SK-N-SH treated with all-trans-retinoic acid at 6 μM for 48 hours (cell line): ENCODE results near the gene PSMD6.

Experiments used
- ATAC-seq: fragments of 200-7000 bp; cut with Tn5 transposase; 3 replicates; pipeline ENCODE4 v1.9.1; 2020; ENCODE audit warnings: mild to moderate bottlenecking, moderate library complexity
- ARNTL ChIP-seq: fragments of 450-650 bp; formaldehyde crosslinking; IDR thresholded peaks from 2 replicates; pipeline ENCODE4 v1.5.0; 2020; ENCODE audit warnings: low read depth, mild to moderate bottlenecking, moderate library complexity, borderline replicate concordance
- BACH2 ChIP-seq: fragments of 250-450 bp; sonication (Bioruptor Pico); IDR thresholded peaks from 2 replicates; pipeline ENCODE4 v1.9.0; 2021; ENCODE audit warnings: mild to moderate bottlenecking, borderline replicate concordance
- CSDC2 ChIP-seq: fragments of 250-450 bp; sonication (Bioruptor Pico); IDR thresholded peaks from 2 replicates; pipeline ENCODE4 v1.5.0; 2020; ENCODE audit warnings: mild to moderate bottlenecking, moderate library complexity
- ESRRG ChIP-seq: fragments of 250-450 bp; sonication (Bioruptor Pico); IDR thresholded peaks from 2 replicates; pipeline ENCODE4 v1.6.1; 2021; ENCODE audit warnings: mild to moderate bottlenecking
- GLIS3 ChIP-seq: fragments of 250-450 bp; sonication (Bioruptor Pico); IDR thresholded peaks from 2 replicates; pipeline ENCODE4 v1.5.0; 2020; ENCODE audit warnings: mild to moderate bottlenecking, moderate library complexity
- ISL1 ChIP-seq: fragments of 250-450 bp; sonication (Bioruptor Pico); IDR thresholded peaks from 2 replicates; pipeline ENCODE4 v2.1.2; 2022; ENCODE audit warnings: mild to moderate bottlenecking, moderate library complexity
- OSR1 ChIP-seq: fragments of 250-450 bp; sonication (Bioruptor Pico); IDR thresholded peaks from 2 replicates; pipeline ENCODE4 v1.8.0; 2022; ENCODE audit warnings: moderate library complexity, mild to moderate bottlenecking, inconsistent platforms
- PPARA ChIP-seq: fragments of 250-450 bp; sonication (Bioruptor Pico); IDR thresholded peaks from 2 replicates; pipeline ENCODE4 v1.5.0; 2020; ENCODE audit warnings: mild to moderate bottlenecking, borderline replicate concordance
- RARB ChIP-seq: fragments of 250-450 bp; sonication (Bioruptor Pico); IDR thresholded peaks from 2 replicates; pipeline ENCODE4 v1.8.0; 2021; ENCODE audit warnings: mild to moderate bottlenecking, moderate library complexity
- SNAI2 ChIP-seq: fragments of 250-450 bp; sonication (Bioruptor Pico); IDR thresholded peaks from 2 replicates; pipeline ENCODE4 v1.5.0; 2020; ENCODE audit warnings: mild to moderate bottlenecking, moderate library complexity
- TCF4 ChIP-seq: fragments of 250-450 bp; sonication (Bioruptor Pico); IDR thresholded peaks from 2 replicates; pipeline ENCODE4 v1.8.0; 2021; ENCODE audit warnings: mild to moderate bottlenecking, moderate library complexity, borderline replicate concordance
- TOX ChIP-seq: fragments of 250-450 bp; sonication (Bioruptor Pico); IDR thresholded peaks from 2 replicates; pipeline ENCODE4 v1.8.0; 2021; ENCODE audit warnings: mild to moderate bottlenecking, moderate library complexity, borderline replicate concordance
- TSHZ2 ChIP-seq: fragments of 250-450 bp; sonication (Bioruptor Pico); IDR thresholded peaks from 2 replicates; pipeline ENCODE4 v1.5.0; 2020; ENCODE audit warnings: mild to moderate bottlenecking, moderate library complexity
- ZC3H10 ChIP-seq: fragments of 250-450 bp; sonication (Bioruptor Pico); IDR thresholded peaks from 2 replicates; pipeline ENCODE4 v1.5.1; 2021; ENCODE audit warnings: mild to moderate bottlenecking, moderate library complexity
- ZFP3 ChIP-seq: fragments of 250-450 bp; sonication (Bioruptor Pico); IDR thresholded peaks from 2 replicates; pipeline ENCODE4 v1.5.0; 2020; ENCODE audit warnings: mild to moderate bottlenecking, moderate library complexity
- ZFP30 ChIP-seq: fragments of 450-650 bp; formaldehyde crosslinking; IDR thresholded peaks from 2 replicates; pipeline ENCODE4 v1.5.0; 2022; ENCODE audit warnings: mild to moderate bottlenecking, moderate library complexity
- ZNF565 ChIP-seq: fragments of 450-650 bp; formaldehyde crosslinking; conservative IDR thresholded peaks from 2 replicates; pipeline ENCODE4 v1.5.0; 2020; ENCODE audit warnings: low read depth, mild to moderate bottlenecking, moderate library complexity
- ZNF70 ChIP-seq: fragments of 450-650 bp; formaldehyde crosslinking; IDR thresholded peaks from 2 replicates; pipeline ENCODE4 v1.5.0; 2020; ENCODE audit warnings: mild to moderate bottlenecking, moderate library complexity
- TF ChIP-seq, protein P1 (sequence below): fragments of 250-450 bp; sonication (Bioruptor Pico); IDR thresholded peaks from 2 replicates; pipeline ENCODE4 v1.8.0; 2021; ENCODE audit warnings: low read depth, mild to moderate bottlenecking, moderate library complexity, borderline replicate concordance
- TF ChIP-seq, protein P2 (sequence below): fragments of 250-450 bp; sonication (Bioruptor Pico); IDR thresholded peaks from 2 replicates; pipeline ENCODE4 v1.5.1; 2020; ENCODE audit warnings: low read depth, mild to moderate bottlenecking, moderate library complexity
- TF ChIP-seq, protein P3 (sequence below): fragments of 250-450 bp; sonication (Bioruptor Pico); IDR thresholded peaks from 2 replicates; pipeline ENCODE4 v1.8.0; 2020; ENCODE audit warnings: mild to moderate bottlenecking, moderate library complexity, borderline replicate concordance
- TF ChIP-seq, protein P4 (sequence below): fragments of 250-450 bp; sonication (Bioruptor Pico); IDR thresholded peaks from 2 replicates; pipeline ENCODE4 v1.5.1; 2021; ENCODE audit warnings: mild to moderate bottlenecking, moderate library complexity

Gene PSMD6

DNA sequence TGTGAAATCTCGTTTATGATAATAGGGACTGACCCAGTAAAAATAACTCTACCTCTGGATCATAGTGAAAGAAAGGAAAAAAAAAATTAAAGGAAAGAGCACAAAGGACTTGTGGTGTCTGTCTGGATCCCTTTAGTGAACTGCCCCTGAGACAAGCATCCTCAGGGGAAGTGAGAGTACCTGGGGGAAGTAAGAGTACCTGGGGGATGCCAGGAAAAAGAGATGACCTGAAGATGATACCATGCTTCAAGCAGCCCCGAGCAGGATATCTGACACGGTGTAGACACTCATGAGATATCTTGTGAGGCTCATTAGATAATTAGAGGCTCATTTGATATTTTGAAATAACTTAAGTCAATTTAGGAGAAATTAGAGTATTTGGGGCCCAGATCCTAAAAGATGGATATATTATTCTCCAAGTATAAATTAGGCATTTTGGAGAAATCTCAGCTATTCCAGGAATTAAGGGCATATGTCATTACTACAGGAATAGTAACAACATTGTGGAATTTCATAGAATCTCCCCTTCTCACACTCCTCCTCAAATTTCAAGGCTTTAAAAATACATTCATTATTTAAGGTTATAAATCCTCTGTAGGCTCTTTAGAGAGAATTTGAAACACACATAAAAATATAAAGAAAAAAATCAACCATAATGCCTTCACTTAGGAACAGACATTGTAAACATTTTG lies 36.3 kb upstream of the PSMD6 start:
- no peak for ATAC-seq
- TF ChIP-seq, protein P1, sequence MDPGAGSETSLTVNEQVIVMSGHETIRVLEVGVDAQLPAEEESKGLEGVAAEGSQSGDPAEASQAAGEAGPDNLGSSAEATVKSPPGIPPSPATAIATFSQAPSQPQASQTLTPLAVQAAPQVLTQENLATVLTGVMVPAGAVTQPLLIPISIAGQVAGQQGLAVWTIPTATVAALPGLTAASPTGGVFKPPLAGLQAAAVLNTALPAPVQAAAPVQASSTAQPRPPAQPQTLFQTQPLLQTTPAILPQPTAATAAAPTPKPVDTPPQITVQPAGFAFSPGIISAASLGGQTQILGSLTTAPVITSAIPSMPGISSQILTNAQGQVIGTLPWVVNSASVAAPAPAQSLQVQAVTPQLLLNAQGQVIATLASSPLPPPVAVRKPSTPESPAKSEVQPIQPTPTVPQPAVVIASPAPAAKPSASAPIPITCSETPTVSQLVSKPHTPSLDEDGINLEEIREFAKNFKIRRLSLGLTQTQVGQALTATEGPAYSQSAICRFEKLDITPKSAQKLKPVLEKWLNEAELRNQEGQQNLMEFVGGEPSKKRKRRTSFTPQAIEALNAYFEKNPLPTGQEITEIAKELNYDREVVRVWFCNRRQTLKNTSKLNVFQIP, result no peak
- no peak for TF ChIP-seq PPARA (CRISPR knock-in tag)
- no peak for TF ChIP-seq SNAI2 (CRISPR knock-in tag)
- no peak for TF ChIP-seq ZFP3 (CRISPR knock-in tag)
- no peak for TF ChIP-seq ZFP30 (CRISPR knock-in tag)
- TF ChIP-seq, protein P2, sequence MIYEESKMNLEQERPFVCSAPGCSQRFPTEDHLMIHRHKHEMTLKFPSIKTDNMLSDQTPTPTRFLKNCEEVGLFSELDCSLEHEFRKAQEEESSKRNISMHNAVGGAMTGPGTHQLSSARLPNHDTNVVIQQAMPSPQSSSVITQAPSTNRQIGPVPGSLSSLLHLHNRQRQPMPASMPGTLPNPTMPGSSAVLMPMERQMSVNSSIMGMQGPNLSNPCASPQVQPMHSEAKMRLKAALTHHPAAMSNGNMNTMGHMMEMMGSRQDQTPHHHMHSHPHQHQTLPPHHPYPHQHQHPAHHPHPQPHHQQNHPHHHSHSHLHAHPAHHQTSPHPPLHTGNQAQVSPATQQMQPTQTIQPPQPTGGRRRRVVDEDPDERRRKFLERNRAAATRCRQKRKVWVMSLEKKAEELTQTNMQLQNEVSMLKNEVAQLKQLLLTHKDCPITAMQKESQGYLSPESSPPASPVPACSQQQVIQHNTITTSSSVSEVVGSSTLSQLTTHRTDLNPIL (CRISPR knock-in tag), result no peak
- no peak for TF ChIP-seq GLIS3
- TF ChIP-seq OSR1, result no peak
- TF ChIP-seq CSDC2, result no peak

DNA sequence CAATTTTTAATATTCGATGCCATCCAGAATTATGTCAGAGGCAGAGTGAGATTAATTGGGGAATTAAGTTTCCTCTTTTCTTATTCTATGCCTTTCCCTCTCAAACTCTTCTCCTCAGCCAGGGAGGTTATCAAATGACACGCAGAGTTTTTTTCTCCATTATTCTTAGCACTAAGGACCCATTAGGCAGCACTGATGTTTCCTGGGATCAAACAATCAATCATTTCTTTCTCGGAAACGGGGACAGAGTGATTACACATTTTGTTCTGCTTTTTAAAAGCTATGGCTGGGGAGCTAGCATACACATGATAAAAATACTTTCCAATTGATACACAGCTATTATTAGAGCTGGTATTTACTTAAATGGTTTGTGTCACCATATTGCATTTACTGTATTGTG lies 35.3 kb upstream of the PSMD6 start:
- TF ChIP-seq, protein P3, sequence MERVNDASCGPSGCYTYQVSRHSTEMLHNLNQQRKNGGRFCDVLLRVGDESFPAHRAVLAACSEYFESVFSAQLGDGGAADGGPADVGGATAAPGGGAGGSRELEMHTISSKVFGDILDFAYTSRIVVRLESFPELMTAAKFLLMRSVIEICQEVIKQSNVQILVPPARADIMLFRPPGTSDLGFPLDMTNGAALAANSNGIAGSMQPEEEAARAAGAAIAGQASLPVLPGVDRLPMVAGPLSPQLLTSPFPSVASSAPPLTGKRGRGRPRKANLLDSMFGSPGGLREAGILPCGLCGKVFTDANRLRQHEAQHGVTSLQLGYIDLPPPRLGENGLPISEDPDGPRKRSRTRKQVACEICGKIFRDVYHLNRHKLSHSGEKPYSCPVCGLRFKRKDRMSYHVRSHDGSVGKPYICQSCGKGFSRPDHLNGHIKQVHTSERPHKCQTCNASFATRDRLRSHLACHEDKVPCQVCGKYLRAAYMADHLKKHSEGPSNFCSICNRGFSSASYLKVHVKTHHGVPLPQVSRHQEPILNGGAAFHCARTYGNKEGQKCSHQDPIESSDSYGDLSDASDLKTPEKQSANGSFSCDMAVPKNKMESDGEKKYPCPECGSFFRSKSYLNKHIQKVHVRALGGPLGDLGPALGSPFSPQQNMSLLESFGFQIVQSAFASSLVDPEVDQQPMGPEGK, result no peak
- TF ChIP-seq SNAI2 (CRISPR knock-in tag) (no peak), ESRRG (no peak), ISL1 (CRISPR knock-in tag) (no peak), ZNF565 (CRISPR knock-in tag) (no peak), TSHZ2 (CRISPR knock-in tag) (no peak), OSR1 (no peak), GLIS3 (no peak), TOX (CRISPR knock-in tag) (peak; percentile 83), TCF4 (CRISPR knock-in tag) (no peak), PPARA (CRISPR knock-in tag) (no peak), ARNTL (CRISPR knock-in tag) (no peak), ZC3H10 (CRISPR knock-in tag) (peak; percentile 42; the same call in 1 of the 2 replicates), ZFP30 (CRISPR knock-in tag) (no peak), RARB (CRISPR knock-in tag) (no peak; the same call in 1 of the 2 replicates), ZFP3 (CRISPR knock-in tag) (no peak), CSDC2 (no peak), BACH2 (CRISPR knock-in tag) (no peak), ZNF70 (no peak)
- TF ChIP-seq, protein P4, sequence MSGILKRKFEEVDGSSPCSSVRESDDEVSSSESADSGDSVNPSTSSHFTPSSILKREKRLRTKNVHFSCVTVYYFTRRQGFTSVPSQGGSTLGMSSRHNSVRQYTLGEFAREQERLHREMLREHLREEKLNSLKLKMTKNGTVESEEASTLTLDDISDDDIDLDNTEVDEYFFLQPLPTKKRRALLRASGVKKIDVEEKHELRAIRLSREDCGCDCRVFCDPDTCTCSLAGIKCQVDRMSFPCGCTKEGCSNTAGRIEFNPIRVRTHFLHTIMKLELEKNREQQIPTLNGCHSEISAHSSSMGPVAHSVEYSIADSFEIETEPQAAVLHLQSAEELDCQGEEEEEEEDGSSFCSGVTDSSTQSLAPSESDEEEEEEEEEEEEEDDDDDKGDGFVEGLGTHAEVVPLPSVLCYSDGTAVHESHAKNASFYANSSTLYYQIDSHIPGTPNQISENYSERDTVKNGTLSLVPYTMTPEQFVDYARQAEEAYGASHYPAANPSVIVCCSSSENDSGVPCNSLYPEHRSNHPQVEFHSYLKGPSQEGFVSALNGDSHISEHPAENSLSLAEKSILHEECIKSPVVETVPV, result no peak
- TF ChIP-seq, protein P2 (CRISPR knock-in tag), result no peak
- TF ChIP-seq, protein P1, result peak; percentile 24; the same call in 1 of the 2 replicates
- peak; percentile 80 for ATAC-seq
